Osteoblast (primary cell): ENCODE results near the gene GYPB. TPM values are rescaled to one million over a fixed set of nuclear protein-coding genes. Genes with fewer than 3 reads are reported as not detected.
"Not testable (repeated sequence)": the region's sequence is repeated elsewhere in the genome, so short reads cannot be mapped to it uniquely, and the experiment has no call there.

Experiments used
- DNase-seq: peaks from one replicate; pipeline ENCODE4 v3.0.0; 2011; ENCODE audit warnings: low spot score, mixed read lengths; ENCODE audit not compliant: insufficient read length; ENCODE audit errors: missing footprints
- H2AFZ ChIP-seq: 2 replicates; pipeline ENCODE4 v1.6.0; 2011; ENCODE audit warnings: mild to moderate bottlenecking, low read length
- H3K27ac ChIP-seq: 2 replicates; pipeline ENCODE4 v1.5.1; 2011; ENCODE audit warnings: mild to moderate bottlenecking, low read depth, low read length, moderate library complexity
- H3K27me3 ChIP-seq: 2 replicates; pipeline ENCODE4 v1.6.0; 2012; ENCODE audit warnings: mild to moderate bottlenecking, control low read depth, inconsistent platforms, low read length, moderate library complexity; ENCODE audit not compliant: insufficient read depth
- H3K36me3 ChIP-seq: 2 replicates; pipeline ENCODE4 v1.5.1; 2011; ENCODE audit warnings: mild to moderate bottlenecking, low read length, control low read depth, moderate library complexity; ENCODE audit not compliant: insufficient read depth
- H3K4me1 ChIP-seq: 2 replicates; pipeline ENCODE4 v1.5.1; 2011; ENCODE audit warnings: mild to moderate bottlenecking, low read length, control low read depth, moderate library complexity; ENCODE audit not compliant: insufficient read depth
- H3K4me2 ChIP-seq: 2 replicates; pipeline ENCODE4 v1.6.0; 2011; ENCODE audit warnings: mild to moderate bottlenecking, low read length; ENCODE audit not compliant: insufficient read depth
- H3K4me3 ChIP-seq: fragments of 200-600 bp; sonication (generic); 3 replicates; pipeline ENCODE4 v1.5.1; 2012; ENCODE audit warnings: mild to moderate bottlenecking, low read length, inconsistent platforms; ENCODE audit not compliant: insufficient read depth
- H3K79me2 ChIP-seq: 2 replicates; pipeline ENCODE4 v1.6.0; 2012; ENCODE audit warnings: mild to moderate bottlenecking, low read length, control low read depth, inconsistent platforms; ENCODE audit not compliant: insufficient read depth
- H3K9me3 ChIP-seq: 2 replicates; pipeline ENCODE4 v1.5.1; 2011; ENCODE audit warnings: low read depth, low read length, control low read depth
- H4K20me1 ChIP-seq: 2 replicates; pipeline ENCODE4 v1.6.0; 2012; ENCODE audit warnings: mild to moderate bottlenecking, low read length, control low read depth; ENCODE audit not compliant: insufficient read depth
- total RNA-seq: library from RNA; depleted of rRNA; stranded (reverse); fragments of >200 nt; gene quantifications from 2 replicates; pipeline ENCODE4 v1.2.3, GENCODE V29; 2012

GYPB gene
- total RNA-seq, 1 donor = not detected

- not testable (repeated sequence) for H3K27me3 ChIP-seq, H3K27ac ChIP-seq, H3K36me3 ChIP-seq, H2AFZ ChIP-seq, DNase-seq, H3K9me3 ChIP-seq, H4K20me1 ChIP-seq, H3K4me3 ChIP-seq, H3K4me1 ChIP-seq, H3K79me2 ChIP-seq, H3K4me2 ChIP-seq
Observed at GRCh38 chr4:144044936-144045335, 25.8 kb upstream of the GYPB start.

- H3K4me3 ChIP-seq, H3K4me2 ChIP-seq, DNase-seq: not testable (repeated sequence)
Observed at GRCh38 chr4:144032580-144032979, 13.4 kb upstream of the GYPB start.

GRCh38 chr4:144031875-144032274, 12.7 kb upstream of the GYPB start:
- not testable (repeated sequence) for H4K20me1 ChIP-seq

More at GRCh38 chr4:144032580-144032979, 13.4 kb upstream of the GYPB start:
- not testable (repeated sequence) for H4K20me1 ChIP-seq, H3K4me1 ChIP-seq, H3K27me3 ChIP-seq, H3K27ac ChIP-seq, H3K9me3 ChIP-seq, H3K79me2 ChIP-seq, H2AFZ ChIP-seq, H3K36me3 ChIP-seq

GRCh38 chr4:144031369-144031768, 12.2 kb upstream of the GYPB start:
- not testable (repeated sequence) for H3K79me2 ChIP-seq, DNase-seq, H2AFZ ChIP-seq, H4K20me1 ChIP-seq, H3K9me3 ChIP-seq, H3K4me3 ChIP-seq, H3K27me3 ChIP-seq, H3K4me2 ChIP-seq, H3K36me3 ChIP-seq, H3K27ac ChIP-seq, H3K4me1 ChIP-seq

More at GRCh38 chr4:144031875-144032274, 12.7 kb upstream of the GYPB start:
- not testable (repeated sequence) for H3K9me3 ChIP-seq, H3K79me2 ChIP-seq, H3K4me2 ChIP-seq, H3K27ac ChIP-seq, H2AFZ ChIP-seq, H3K27me3 ChIP-seq, H3K4me3 ChIP-seq, H3K4me1 ChIP-seq, H3K36me3 ChIP-seq, DNase-seq

- H2AFZ ChIP-seq, H3K9me3 ChIP-seq, H3K4me1 ChIP-seq, H3K4me3 ChIP-seq, H3K79me2 ChIP-seq, H3K36me3 ChIP-seq, DNase-seq, H3K4me2 ChIP-seq, H3K27ac ChIP-seq, H3K27me3 ChIP-seq, H4K20me1 ChIP-seq: not testable (repeated sequence)
Observed at GRCh38 chr4:144030708-144031107, 11.5 kb upstream of the GYPB start.

- H3K4me2 ChIP-seq, H3K4me3 ChIP-seq, DNase-seq, H3K27me3 ChIP-seq, H3K36me3 ChIP-seq, H4K20me1 ChIP-seq, H3K27ac ChIP-seq, H3K79me2 ChIP-seq, H2AFZ ChIP-seq, H3K4me1 ChIP-seq, H3K9me3 ChIP-seq: not testable (repeated sequence)
Observed at GRCh38 chr4:144026682-144027081, 7.5 kb upstream of the GYPB start.

- not testable (repeated sequence) for H3K4me2 ChIP-seq, H3K27me3 ChIP-seq, H3K4me1 ChIP-seq, DNase-seq, H3K36me3 ChIP-seq, H3K79me2 ChIP-seq, H3K9me3 ChIP-seq, H3K27ac ChIP-seq, H3K4me3 ChIP-seq, H2AFZ ChIP-seq, H4K20me1 ChIP-seq
Observed at GRCh38 chr4:144024399-144025053, 5.3 kb upstream of the GYPB start.

- not testable (repeated sequence) for H3K36me3 ChIP-seq, H3K27me3 ChIP-seq, H2AFZ ChIP-seq, H3K4me1 ChIP-seq, DNase-seq, H4K20me1 ChIP-seq, H3K79me2 ChIP-seq, H3K4me3 ChIP-seq, H3K27ac ChIP-seq, H3K4me2 ChIP-seq, H3K9me3 ChIP-seq
Observed at GRCh38 chr4:144022772-144023400, 3.7 kb upstream of the GYPB start.
